Esophagus muscularis mucosa (tissue), 4 donors: ENCODE results near the gene PDE1A. TPM values are rescaled to one million over a fixed set of nuclear protein-coding genes. Genes with fewer than 3 reads are reported as not detected.

Experiments used
- DNase-seq: peaks from one replicate; pipeline ENCODE4 v3.0.0-alpha.2; 2017; ENCODE audit errors: extremely low spot score
- H3K27ac ChIP-seq, 4 donors: fragments of 200-600 bp; sonication (generic); replicated peaks in 1 of 4; 1 replicate in 3 of 4; 2 replicates in 1 of 4; pipeline ENCODE4 v1.5.1; 2016 to 2019; ENCODE audit warnings: mild to moderate bottlenecking in 1 of 4
- H3K27me3 ChIP-seq, 4 donors: fragments of 200-600 bp; sonication (generic); one replicate each; pipeline versions ENCODE4 v1.5.1 to v1.6.0; 2016 to 2019
- H3K36me3 ChIP-seq, 4 donors: fragments of 200-600 bp; sonication (generic); one replicate each; pipeline ENCODE4 v1.5.1; 2016 to 2019
- H3K4me1 ChIP-seq, 4 donors: fragments of 200-600 bp; sonication (generic); one replicate each; pipeline ENCODE4 v1.5.1; 2016 to 2019
- H3K4me3 ChIP-seq, 4 donors: fragments of 200-600 bp; sonication (generic); 1 replicate in 2 of 4; 2 replicates in 2 of 4; pipeline ENCODE4 v1.5.1; 2016 to 2019; ENCODE audit warnings: mild to moderate bottlenecking in 4 of 4, moderate library complexity in 1 of 4
- H3K9me3 ChIP-seq, 4 donors: fragments of 200-600 bp; sonication (generic); 1 replicate in 3 of 4; 2 replicates in 1 of 4; pipeline ENCODE4 v1.5.1; 2016 to 2019
- CTCF ChIP-seq, 3 experiments: fragments of 200-600 bp in 2 of 3; fragments of 450-650 bp in 1 of 3; sonication (generic) in 2 of 3; IDR thresholded peaks; one replicate each; pipeline ENCODE4 v1.5.1; 2017 to 2019; ENCODE audit warnings: antibody characterized with exemption in 3 of 3, mild to moderate bottlenecking in 2 of 3, moderate library complexity in 1 of 3
- EP300 ChIP-seq: sonication (generic); formaldehyde crosslinking; IDR thresholded peaks from one replicate; pipeline ENCODE4 v1.6.1; 2017; ENCODE audit warnings: antibody characterized with exemption
- POLR2A ChIP-seq: fragments of 450-650 bp; IDR thresholded peaks from one replicate; pipeline ENCODE4 v1.6.1; 2017; ENCODE audit warnings: antibody characterized with exemption, moderate library complexity, mild to moderate bottlenecking, low read depth
- POLR2AphosphoS5 ChIP-seq, 2 donors: sonication (generic); formaldehyde crosslinking; IDR thresholded peaks; one replicate each; pipeline ENCODE4 v1.6.1; 2017; ENCODE audit warnings: antibody characterized with exemption in 2 of 2
- WGBS: methylation state at CpG from one replicate; pipeline ENCODE4 v1.1.5; 2018; 5-methylcytosine and 5-hydroxymethylcytosine counted together
- intact Hi-C: fragments of 100-400 bp; cut with DNase I; formaldehyde crosslinking; loops from one replicate; pipeline ENCODE4 v1.15.1; 2023
- total RNA-seq, 4 donors: library from RNA; depleted of rRNA; stranded (reverse); fragments of >200 nt; gene quantifications; one replicate each; pipeline versions ENCODE4 v1.1.0 to v1.2.1, GENCODE V29; 2016

The PDE1A gene
- total RNA-seq, 4 donors from 2014 or later = 10.2 to 13.6 (median 10.9) TPM

GRCh38 chr2:182134201-182134600 lies 292.6 kb downstream of the PDE1A start:
- H3K36me3 ChIP-seq = no peaks in the 10 kb centered on the region
- intact Hi-C loops = no loop called here
- no peaks in the 10 kb centered on the region for H3K9me3 ChIP-seq
- no peak for DNase-seq
- H3K27ac ChIP-seq = no peak overlapping the region
- no peak overlapping the region for H3K4me3 ChIP-seq
- WGBS = 87% methylated on average over 1 of the region's 1 CpG
- H3K4me1 ChIP-seq = no peaks in the 10 kb centered on the region
- TF ChIP-seq EP300 (no peak), POLR2AphosphoS5 (IDR thresholded peaks at IDR 0.05) (no peak), CTCF (IDR thresholded peaks at IDR 0.05) (no peak), POLR2A (no peak)
- no peaks in the 10 kb centered on the region for H3K27me3 ChIP-seq

GRCh38 chr2:182133195-182133891 lies 293.5 kb downstream of the PDE1A start:
- 76% methylated on average over 1 of the region's 1 CpG for WGBS
- Histone ChIP-seq H3K9me3 (no peaks in the 10 kb centered on the region), H3K27ac (no peak overlapping the region), H3K4me1 (no peaks in the 10 kb centered on the region), H3K27me3 (no peaks in the 10 kb centered on the region), H3K36me3 (no peaks in the 10 kb centered on the region), H3K4me3 (no peak overlapping the region)
- intact Hi-C loops = no loop called here
- no peak for TF ChIP-seq CTCF (IDR thresholded peaks at IDR 0.05)
- no peak for TF ChIP-seq POLR2A
- no peak for TF ChIP-seq POLR2AphosphoS5 (IDR thresholded peaks at IDR 0.05)
- no peak for TF ChIP-seq EP300
- DNase-seq = no peak

- no peaks in the 10 kb centered on the region for H3K27me3 ChIP-seq
Measured at GRCh38 chr2:182132605-182133004, 294.2 kb downstream of the PDE1A start.

GRCh38 chr2:182128821-182129707 lies 297.8 kb downstream of the PDE1A start:
- H3K4me3 ChIP-seq = no peak overlapping the region
- 55% methylated on average over 3 of the region's 3 CpGs for WGBS
- no peaks in the 10 kb centered on the region for H3K4me1 ChIP-seq
- H3K27ac ChIP-seq = no peak overlapping the region
- H3K9me3 ChIP-seq = no peaks in the 10 kb centered on the region
- TF ChIP-seq CTCF (IDR thresholded peaks at IDR 0.05) (no peak), POLR2A (no peak), POLR2AphosphoS5 (IDR thresholded peaks at IDR 0.05) (no peak), EP300 (no peak)
- intact Hi-C loops = no loop called here
- no peak for DNase-seq
- H3K27me3 ChIP-seq = no peaks in the 10 kb centered on the region
- no peaks in the 10 kb centered on the region for H3K36me3 ChIP-seq

More at GRCh38 chr2:182132605-182133004, 294.2 kb downstream of the PDE1A start:
- TF ChIP-seq POLR2A (no peak), EP300 (no peak), POLR2AphosphoS5 (IDR thresholded peaks at IDR 0.05) (no peak), CTCF (IDR thresholded peaks at IDR 0.05) (no peak)
- Histone ChIP-seq H3K4me1 (no peaks in the 10 kb centered on the region), H3K36me3 (no peaks in the 10 kb centered on the region), H3K4me3 (no peak overlapping the region), H3K27ac (no peak overlapping the region), H3K9me3 (no peaks in the 10 kb centered on the region)
- intact Hi-C loops = no loop called here
- no peak for DNase-seq
